Stomach (tissue), 9 donors: ENCODE data around the gene FCHSD2. TPM values are rescaled to one million over a fixed set of nuclear protein-coding genes. Genes with fewer than 3 reads are reported as not detected.

Experiments used
- DNase-seq, 2 donors: peaks; one replicate each; pipeline versions ENCODE4 v3.0.0 to v3.0.0-alpha.2; 2013 to 2019
- H3K27ac ChIP-seq, 5 donors: fragments of 200-600 bp in 4 of 5; sonication (generic) in 4 of 5; one replicate each; pipeline ENCODE4 v1.5.1; 2013 to 2019; ENCODE audit warnings: mild to moderate bottlenecking in 1 of 5, moderate library complexity in 1 of 5
- H3K27me3 ChIP-seq, 3 donors: fragments of 200-600 bp; sonication (generic); one replicate each; pipeline ENCODE4 v1.5.1; 2017 to 2019; ENCODE audit warnings: mixed run types in 1 of 3
- H3K36me3 ChIP-seq, 4 donors: fragments of 200-600 bp; sonication (generic); 1 replicate in 3 of 4; 2 replicates in 1 of 4; pipeline ENCODE4 v1.5.1; 2016 to 2019
- H3K4me1 ChIP-seq, 4 donors: fragments of 200-600 bp; sonication (generic); one replicate each; pipeline ENCODE4 v1.5.1; 2016 to 2019
- H3K4me3 ChIP-seq, 4 donors: fragments of 200-600 bp; sonication (generic) in 3 of 4; one replicate each; pipeline ENCODE4 v1.5.1; 2016 to 2019; ENCODE audit warnings: mild to moderate bottlenecking in 1 of 4
- H3K9me3 ChIP-seq, 4 donors: fragments of 200-600 bp; sonication (generic); one replicate each; pipeline ENCODE4 v1.5.1; 2016 to 2019
- CTCF ChIP-seq, 7 experiments: fragments of 450-650 bp in 4 of 7; fragments of 200-600 bp in 3 of 7; sonication (generic) in 3 of 7; IDR thresholded peaks; one replicate each; pipeline ENCODE4 v1.5.1; 2016 to 2019; ENCODE audit warnings: antibody characterized with exemption in 7 of 7, control low read depth in 2 of 7, mild to moderate bottlenecking in 1 of 7
- EP300 ChIP-seq: sonication (generic); formaldehyde crosslinking; IDR thresholded peaks from one replicate; pipeline ENCODE4 v1.6.1; 2017; ENCODE audit warnings: antibody characterized with exemption
- POLR2A ChIP-seq, 4 donors: fragments of 450-650 bp; IDR thresholded peaks; one replicate each; pipeline ENCODE4 v1.6.1; 2016; ENCODE audit warnings: antibody characterized with exemption in 4 of 4, control low read depth in 2 of 4, mild to moderate bottlenecking in 1 of 4, moderate library complexity in 1 of 4
- POLR2AphosphoS5 ChIP-seq, 3 donors: sonication (generic); formaldehyde crosslinking; IDR thresholded peaks; one replicate each; pipeline ENCODE4 v1.6.1; 2016; ENCODE audit warnings: antibody characterized with exemption in 3 of 3
- WGBS, 5 donors: extraction: QIAGEN DNeasy Blood & Tissue Kit in 3 of 5; methylation state at CpG; one replicate each; pipeline versions ENCODE4 v1.1.5 to v1.1.7; 2013 to 2018; 5-methylcytosine and 5-hydroxymethylcytosine counted together
- intact Hi-C: fragments of 100-400 bp; cut with DNase I; formaldehyde crosslinking; loops from one replicate; pipeline ENCODE4 v1.15.1; 2023; ENCODE audit warnings: low total_unique reads
- polyA plus RNA-seq, 3 donors: library from polyadenylated mRNA; stranded (reverse); fragments of 200-250 nt; gene quantifications; one replicate each; pipeline ENCODE4 v1.2.3, GENCODE V29; 2013
- total RNA-seq, 5 donors: library from RNA; depleted of rRNA; stranded (reverse); fragments of >200 nt; gene quantifications; one replicate each; pipeline versions ENCODE4 v1.1.0 to v1.2.3, GENCODE V29; 2014 to 2016
- donor health status: healthy with polysubstance abuse.
- donor health status: Bipolar disorder and iron deficiency.
- donor health status: healthy.

Gene FCHSD2
- total and polyA plus RNA-seq, 8 donors, result 5.7 to 64.3 (median 15.9) TPM

GRCh38 chr11:73147771-73148681 is 5.9 kb upstream of the FCHSD2 start:
- WGBS, 5 donors, result 60 to 66% (median 61%) methylated on average over 12 to 15 of the region's 15 CpGs
- no peaks in the 10 kb centered on the region for H3K9me3 ChIP-seq
- intact Hi-C loops, result no loop called here
- H3K4me3 ChIP-seq, result no peak overlapping the region
- no peaks in the 10 kb centered on the region for H3K36me3 ChIP-seq
- H3K27me3 ChIP-seq, result no peaks in the 10 kb centered on the region
- DNase-seq, result peak in 1 of 2 donors; percentile 24
- H3K4me1 ChIP-seq, result peaks cover 15 to 59% (median 24%) of the 10 kb centered on the region in 4 donors
- TF ChIP-seq EP300 (no peak), POLR2AphosphoS5 (IDR thresholded peaks at IDR 0.05) (no peak), CTCF (IDR thresholded peaks at IDR 0.05) (no peak), POLR2A (IDR thresholded peaks at IDR 0.05) (no peak)
- peak overlapping the region in 4 of 5 donors; percentile 2 to 62 (median 26) for H3K27ac ChIP-seq

- intact Hi-C loops, result no loop called here
- peak in 1 of 2 donors; percentile 63 for DNase-seq
- 51 to 83% (median 61%) methylated on average over 6 of the region's 6 CpGs for WGBS, 5 donors
- TF ChIP-seq POLR2AphosphoS5 (IDR thresholded peaks at IDR 0.05) (no peak), EP300 (no peak), POLR2A (IDR thresholded peaks at IDR 0.05) (no peak), CTCF (IDR thresholded peaks at IDR 0.05) (no peak)
- Histone ChIP-seq H3K36me3 (no peaks in the 10 kb centered on the region), H3K9me3 (no peaks in the 10 kb centered on the region), H3K4me1 (peaks cover 19 to 62% (median 28%) of the 10 kb centered on the region in 4 donors), H3K27me3 (no peaks in the 10 kb centered on the region), H3K4me3 (no peak overlapping the region), H3K27ac (peak overlapping the region in 1 of 5 donors; percentile 53)
Measured at GRCh38 chr11:73145986-73146575, 4.0 kb upstream of the FCHSD2 start.

GRCh38 chr11:73143126-73143838 is 1.2 kb upstream of the FCHSD2 start:
- TF ChIP-seq CTCF (IDR thresholded peaks at IDR 0.05), result no peak
- peak in 2 of 3 donors; percentile 10 for TF ChIP-seq POLR2AphosphoS5 (IDR thresholded peaks at IDR 0.05)
- peak overlapping the region; percentile 94 to 99 (median 97) for H3K27ac ChIP-seq
- H3K36me3 ChIP-seq, result peaks cover 0 to 5% (median 0%) of the 10 kb centered on the region in 4 donors
- DNase-seq, result peak in 1 of 2 donors; percentile 73
- peaks cover 29 to 65% (median 41%) of the 10 kb centered on the region in 4 donors for H3K4me1 ChIP-seq
- intact Hi-C loops, result no loop called here
- peak overlapping the region; percentile 79 to 97 (median 93) for H3K4me3 ChIP-seq
- H3K27me3 ChIP-seq, result no peaks in the 10 kb centered on the region
- H3K9me3 ChIP-seq, result no peaks in the 10 kb centered on the region
- WGBS, 5 donors, result 5 to 13% (median 9%) methylated on average over 13 of the region's 13 CpGs
